Measurements from ENCODE around the gene BPNT1.
A peak's percentile ranks its signal among the peaks of the same experiment; 100 is the strongest.

Gene BPNT1, protein sequence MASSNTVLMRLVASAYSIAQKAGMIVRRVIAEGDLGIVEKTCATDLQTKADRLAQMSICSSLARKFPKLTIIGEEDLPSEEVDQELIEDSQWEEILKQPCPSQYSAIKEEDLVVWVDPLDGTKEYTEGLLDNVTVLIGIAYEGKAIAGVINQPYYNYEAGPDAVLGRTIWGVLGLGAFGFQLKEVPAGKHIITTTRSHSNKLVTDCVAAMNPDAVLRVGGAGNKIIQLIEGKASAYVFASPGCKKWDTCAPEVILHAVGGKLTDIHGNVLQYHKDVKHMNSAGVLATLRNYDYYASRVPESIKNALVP

DNA sequence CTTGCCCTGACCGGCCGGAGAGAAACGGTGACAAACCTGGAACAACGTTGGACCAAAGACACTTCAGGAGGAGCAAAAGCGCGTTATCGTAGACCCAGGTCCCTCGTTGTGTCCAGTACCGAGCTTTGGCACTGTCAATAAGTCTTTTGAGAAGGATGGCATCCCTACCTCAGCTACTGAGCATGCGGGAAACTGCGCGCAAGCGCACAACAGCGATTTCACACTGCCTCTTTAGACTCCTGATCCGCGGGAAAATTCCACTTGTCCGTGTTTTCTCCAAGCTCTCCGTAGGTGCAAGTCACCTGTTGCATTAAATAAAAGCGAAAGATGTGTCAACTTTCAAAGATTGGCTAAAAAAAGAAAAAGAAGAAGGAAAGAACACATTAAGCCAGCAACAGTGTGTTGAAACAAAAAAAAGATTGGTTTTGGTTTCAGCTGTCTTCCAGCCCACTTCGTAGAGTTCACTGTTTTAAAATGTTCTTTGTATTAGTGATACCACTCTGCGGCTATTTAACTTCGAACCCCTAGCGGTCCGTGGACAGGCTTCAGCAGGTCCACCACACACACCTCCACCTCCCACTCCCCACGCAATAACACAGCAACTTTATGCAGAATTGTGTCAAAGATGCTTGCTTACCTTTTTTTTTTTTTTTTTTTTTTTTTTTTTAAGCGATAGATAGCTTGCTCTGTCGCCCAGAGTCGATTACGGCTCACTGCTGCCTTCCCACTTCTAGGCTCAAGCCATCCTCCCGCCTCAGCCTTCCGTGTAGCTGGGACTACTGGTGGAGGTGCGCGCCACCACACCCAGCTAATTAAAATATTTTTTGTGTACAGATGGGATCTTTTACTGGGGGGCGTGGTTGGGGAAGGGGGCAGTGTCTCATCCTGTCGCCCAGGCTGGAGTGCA is at the start of gene BPNT1:
Gene BPNT1 (minus strand): TSS at position 139 of the 907 bp plus-strand sequence. CDS start 9,942 bp downstream, outside the sequence.
- DNase-seq: peak; percentile 94
- Histone ChIP-seq H3K9me3 (ENCODE audit: insufficient read depth, low read length, severe bottlenecking) (no peaks in the 10 kb centered on the region), H3K4me1 (ENCODE audit: insufficient read depth, low read length) (peaks cover 32% of the 10 kb centered on the region), H3K9ac (ENCODE audit: low read depth, low read length) (peak within 1 kb of the TSS; percentile 52), H2AFZ (ENCODE audit: low read depth, low read length) (peak within 1 kb of the TSS; percentile 71), H3K36me3 (ENCODE audit: insufficient read depth, low read length) (no peaks in the 10 kb centered on the region; the same call in 1 of the 2 replicates), H3K4me3 (ENCODE audit: low read depth in 1 of 2, low read length in 2 of 2) (peak within 1 kb of the TSS; percentile 38 to 75), H3K4me2 (ENCODE audit: insufficient read depth, low read length) (peak within 1 kb of the TSS; percentile 87), H3K79me2 (ENCODE audit: insufficient read depth, low read length) (peaks cover 48% of the 10 kb centered on the region), H3K27me3 (ENCODE audit: insufficient read depth, low read length, poor library complexity) (no peaks in the 10 kb centered on the region), H3K27ac (ENCODE audit: low read length) (peak within 1 kb of the TSS; percentile 52), H4K20me1 (ENCODE audit: insufficient read depth, low read length) (no peaks in the 10 kb centered on the region)
- peak; percentile 77 for ATAC-seq (ENCODE audit: insufficient read depth, low read depth)
- TF ChIP-seq, protein P1, sequence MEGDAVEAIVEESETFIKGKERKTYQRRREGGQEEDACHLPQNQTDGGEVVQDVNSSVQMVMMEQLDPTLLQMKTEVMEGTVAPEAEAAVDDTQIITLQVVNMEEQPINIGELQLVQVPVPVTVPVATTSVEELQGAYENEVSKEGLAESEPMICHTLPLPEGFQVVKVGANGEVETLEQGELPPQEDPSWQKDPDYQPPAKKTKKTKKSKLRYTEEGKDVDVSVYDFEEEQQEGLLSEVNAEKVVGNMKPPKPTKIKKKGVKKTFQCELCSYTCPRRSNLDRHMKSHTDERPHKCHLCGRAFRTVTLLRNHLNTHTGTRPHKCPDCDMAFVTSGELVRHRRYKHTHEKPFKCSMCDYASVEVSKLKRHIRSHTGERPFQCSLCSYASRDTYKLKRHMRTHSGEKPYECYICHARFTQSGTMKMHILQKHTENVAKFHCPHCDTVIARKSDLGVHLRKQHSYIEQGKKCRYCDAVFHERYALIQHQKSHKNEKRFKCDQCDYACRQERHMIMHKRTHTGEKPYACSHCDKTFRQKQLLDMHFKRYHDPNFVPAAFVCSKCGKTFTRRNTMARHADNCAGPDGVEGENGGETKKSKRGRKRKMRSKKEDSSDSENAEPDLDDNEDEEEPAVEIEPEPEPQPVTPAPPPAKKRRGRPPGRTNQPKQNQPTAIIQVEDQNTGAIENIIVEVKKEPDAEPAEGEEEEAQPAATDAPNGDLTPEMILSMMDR (IDR thresholded peaks at IDR 0.05; ENCODE audit: borderline replicate concordance, extremely low read depth, low read length, poor library complexity, severe bottlenecking): no peak
- no peak for TF ChIP-seq EZH2 (IDR thresholded peaks at IDR 0.05; ENCODE audit: borderline replicate concordance, low read depth, low read length, severe bottlenecking)

DNA sequence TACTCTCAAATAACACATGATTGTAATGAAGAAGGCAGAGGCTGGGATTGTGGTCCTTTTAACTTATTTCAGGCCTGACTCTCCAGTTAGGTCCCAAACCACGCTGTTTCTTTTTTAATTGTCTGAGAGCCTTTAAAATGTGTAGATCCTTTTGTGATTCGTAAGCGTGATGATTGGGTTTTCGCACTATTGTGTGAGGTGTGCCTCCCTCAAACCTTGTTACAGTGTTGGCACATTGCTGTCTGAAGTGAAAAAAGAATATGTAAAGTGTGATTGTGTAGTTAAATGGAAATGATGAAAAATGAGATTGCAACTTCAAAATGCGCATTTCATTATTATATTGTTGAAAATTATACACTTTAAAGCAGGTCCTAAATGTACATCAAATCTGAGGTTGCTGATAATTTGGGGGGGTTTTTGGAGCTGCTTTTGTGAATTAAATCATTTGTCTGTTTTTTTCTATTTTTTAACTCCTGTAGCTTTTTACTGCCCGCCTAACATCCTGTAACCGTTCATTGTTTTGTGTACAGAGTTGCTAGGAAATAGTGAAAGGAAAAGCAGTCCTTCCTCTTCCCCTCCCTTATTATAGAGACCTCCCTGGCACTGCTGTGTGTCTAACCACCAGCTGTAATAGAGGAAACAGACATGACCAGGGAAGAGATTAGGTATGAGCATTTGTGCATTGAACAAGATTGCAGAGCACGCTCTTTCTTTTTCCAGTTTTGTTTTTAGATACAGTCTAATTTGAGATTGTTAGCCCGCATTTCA is 47.6 kb upstream of the BPNT1 start:
- H4K20me1 ChIP-seq (ENCODE audit: insufficient read depth, low read length): no peaks in the 10 kb centered on the region
- no peaks in the 10 kb centered on the region for H3K9me3 ChIP-seq (ENCODE audit: insufficient read depth, low read length, severe bottlenecking)
- H3K36me3 ChIP-seq (ENCODE audit: insufficient read depth, low read length): peaks cover 90% of the 10 kb centered on the region
- DNase-seq: no peak
- peak; percentile 50; the same call in 2 of the 3 replicates for ATAC-seq (ENCODE audit: insufficient read depth, low read depth)
- no peak overlapping the region for H3K27ac ChIP-seq (ENCODE audit: low read length)
- no peaks in the 10 kb centered on the region for H3K27me3 ChIP-seq (ENCODE audit: insufficient read depth, low read length, poor library complexity)
- no peak overlapping the region for H3K4me3 ChIP-seq (ENCODE audit: low read depth in 1 of 2, low read length in 2 of 2)
- 0 out of 2 replicates have a peak, but pooled peaks cover 2% of the 10 kb centered on the region for H3K79me2 ChIP-seq (ENCODE audit: insufficient read depth, low read length)
- no peak overlapping the region for H2AFZ ChIP-seq (ENCODE audit: low read depth, low read length)
- H3K4me1 ChIP-seq (ENCODE audit: insufficient read depth, low read length): no peaks in the 10 kb centered on the region
- H3K9ac ChIP-seq (ENCODE audit: low read depth, low read length): no peak overlapping the region
- TF ChIP-seq, protein P1 (IDR thresholded peaks at IDR 0.05; ENCODE audit: borderline replicate concordance, extremely low read depth, low read length, poor library complexity, severe bottlenecking): no peak
- no peak for TF ChIP-seq EZH2 (IDR thresholded peaks at IDR 0.05; ENCODE audit: borderline replicate concordance, low read depth, low read length, severe bottlenecking)
- H3K4me2 ChIP-seq (ENCODE audit: insufficient read depth, low read length): no peak overlapping the region

DNA sequence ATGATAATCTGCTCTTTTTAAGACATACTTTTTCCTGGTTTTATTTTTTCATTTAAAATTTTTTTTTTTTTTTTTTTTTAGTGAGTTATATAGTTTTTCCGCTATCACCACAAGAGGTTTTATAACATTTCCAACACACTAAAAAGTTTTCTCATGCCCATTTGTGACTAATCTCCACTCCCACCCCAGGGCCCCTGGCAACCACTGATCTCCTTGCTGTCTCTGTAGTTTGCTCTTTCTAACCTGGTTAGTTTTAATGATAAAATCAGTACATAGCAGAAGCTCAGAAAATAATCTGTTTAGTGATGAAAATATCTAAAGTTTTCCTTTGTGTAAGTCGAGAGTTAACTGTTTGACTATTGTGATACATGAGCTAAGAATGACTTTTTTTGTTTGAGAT is 46.2 kb upstream of the BPNT1 start:
- H3K4me2 ChIP-seq (ENCODE audit: insufficient read depth, low read length): no peak overlapping the region
- no peaks in the 10 kb centered on the region for H3K9me3 ChIP-seq (ENCODE audit: insufficient read depth, low read length, severe bottlenecking)
- H4K20me1 ChIP-seq (ENCODE audit: insufficient read depth, low read length): no peaks in the 10 kb centered on the region
- TF ChIP-seq EZH2 (IDR thresholded peaks at IDR 0.05; ENCODE audit: borderline replicate concordance, low read depth, low read length, severe bottlenecking): no peak
- TF ChIP-seq, protein P1 (IDR thresholded peaks at IDR 0.05; ENCODE audit: borderline replicate concordance, extremely low read depth, low read length, poor library complexity, severe bottlenecking): no peak
- no peak overlapping the region for H3K4me3 ChIP-seq (ENCODE audit: low read depth in 1 of 2, low read length in 2 of 2)
- H3K4me1 ChIP-seq (ENCODE audit: insufficient read depth, low read length): no peaks in the 10 kb centered on the region
- H3K36me3 ChIP-seq (ENCODE audit: insufficient read depth, low read length): peaks cover 80% of the 10 kb centered on the region
- H3K79me2 ChIP-seq (ENCODE audit: insufficient read depth, low read length): 0 out of 2 replicates have a peak, but pooled peaks cover 4% of the 10 kb centered on the region
- DNase-seq: no peak
- no peak for ATAC-seq (ENCODE audit: insufficient read depth, low read depth)
- H3K27ac ChIP-seq (ENCODE audit: low read length): no peak overlapping the region
- H3K9ac ChIP-seq (ENCODE audit: low read depth, low read length): no peak overlapping the region
- no peak overlapping the region for H2AFZ ChIP-seq (ENCODE audit: low read depth, low read length)
- H3K27me3 ChIP-seq (ENCODE audit: insufficient read depth, low read length, poor library complexity): no peaks in the 10 kb centered on the region

All from DND-41 (cell line).